NCI-H2081 treated with DMSO at 0.1 percent for 48 hours (cell line): ENCODE data around the gene MEGF11.
A peak's percentile ranks its signal among the peaks of the same experiment; 100 is the strongest.

Experiments used
- DNase-seq: peaks from one replicate; lab custom pipeline; 2025; lab: John Stamatoyannopoulos, UW

MEGF11 gene

DNA sequence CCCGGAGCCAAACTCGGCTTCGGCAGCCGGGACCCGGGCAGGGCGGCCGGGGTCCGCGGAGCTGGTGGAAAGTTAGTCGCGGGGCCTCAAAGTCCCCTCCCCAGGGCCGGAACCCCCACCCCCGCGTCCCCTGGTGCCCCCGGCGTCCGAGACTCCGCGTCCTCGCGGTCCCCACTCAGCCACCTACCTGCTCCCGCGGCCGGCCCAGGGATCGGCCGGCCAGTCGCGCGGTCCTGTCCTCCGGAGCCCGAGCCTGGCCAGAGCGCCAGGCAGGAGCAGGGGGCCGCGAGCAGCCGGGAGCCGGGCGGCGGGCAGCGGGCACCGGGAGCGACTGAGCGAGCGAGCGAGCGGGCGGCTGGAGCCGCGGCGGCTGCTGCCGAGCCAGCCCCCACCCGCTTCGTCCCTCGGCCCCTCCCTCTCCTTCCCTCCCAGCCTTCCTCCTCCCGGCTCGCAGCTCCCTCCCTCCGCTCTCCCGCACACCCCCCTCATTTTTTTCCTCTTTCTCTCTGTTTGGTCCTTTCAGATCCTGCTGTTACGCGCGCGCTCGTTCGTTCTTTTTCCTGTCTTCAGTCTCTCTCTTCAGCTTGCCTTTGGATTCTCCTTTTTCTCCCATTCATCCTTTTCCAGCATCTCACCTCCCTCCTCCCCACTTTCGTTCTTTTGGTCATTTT, at the start of gene MEGF11:
MEGF11 (minus strand) TSS at position 333 of the 671 bp plus-strand sequence. CDS start 125,347 bp downstream, outside the sequence.
- no peak for DNase-seq

DNA sequence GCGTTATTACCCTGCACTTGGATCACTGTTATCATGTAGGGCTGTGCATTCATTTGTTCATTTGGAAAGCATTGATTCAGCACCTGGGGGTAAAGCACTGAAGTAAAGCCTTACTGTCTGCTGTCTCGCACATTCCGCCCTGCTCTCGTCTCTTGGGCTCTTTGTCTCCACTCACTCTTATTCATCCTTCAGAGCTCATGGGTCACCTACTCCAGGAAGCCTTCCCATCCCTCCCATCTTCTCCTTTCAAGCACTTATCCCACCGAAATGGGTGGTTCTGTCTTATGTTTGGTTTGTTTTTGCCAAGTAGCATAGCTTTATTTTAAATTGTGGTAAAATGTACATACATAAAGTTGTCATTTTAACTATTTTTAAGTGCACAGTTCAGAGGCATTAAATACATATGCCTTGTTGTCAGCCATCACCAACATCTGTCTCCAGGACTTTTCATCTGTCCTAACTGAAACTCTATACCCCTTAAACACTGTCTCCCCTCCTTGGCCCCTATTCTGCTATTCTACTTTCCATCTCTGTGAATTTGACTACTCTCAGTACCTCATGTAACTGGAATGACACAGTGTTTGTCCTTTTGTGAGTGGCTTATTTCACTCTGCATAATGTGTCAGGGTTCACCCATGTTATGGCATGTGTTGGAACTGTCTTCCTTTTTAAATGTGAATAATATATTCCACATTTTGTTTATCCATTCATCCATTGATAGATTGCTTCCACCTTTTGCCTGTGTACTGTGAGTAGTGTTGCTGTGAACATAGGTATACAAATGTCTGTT, 49.1 kb upstream of the MEGF11 start:
- no peak for DNase-seq

GRCh38 chr15:66298803-66299251, 45.3 kb upstream of the MEGF11 start:
- peak; percentile 67 for DNase-seq

- no peak for DNase-seq
These were observed 42.6 kb upstream of the MEGF11 start for GRCh38 chr15:66296186-66296585.

GRCh38 chr15:66294932-66295235, 41.3 kb upstream of the MEGF11 start:
- no peak for DNase-seq

DNA sequence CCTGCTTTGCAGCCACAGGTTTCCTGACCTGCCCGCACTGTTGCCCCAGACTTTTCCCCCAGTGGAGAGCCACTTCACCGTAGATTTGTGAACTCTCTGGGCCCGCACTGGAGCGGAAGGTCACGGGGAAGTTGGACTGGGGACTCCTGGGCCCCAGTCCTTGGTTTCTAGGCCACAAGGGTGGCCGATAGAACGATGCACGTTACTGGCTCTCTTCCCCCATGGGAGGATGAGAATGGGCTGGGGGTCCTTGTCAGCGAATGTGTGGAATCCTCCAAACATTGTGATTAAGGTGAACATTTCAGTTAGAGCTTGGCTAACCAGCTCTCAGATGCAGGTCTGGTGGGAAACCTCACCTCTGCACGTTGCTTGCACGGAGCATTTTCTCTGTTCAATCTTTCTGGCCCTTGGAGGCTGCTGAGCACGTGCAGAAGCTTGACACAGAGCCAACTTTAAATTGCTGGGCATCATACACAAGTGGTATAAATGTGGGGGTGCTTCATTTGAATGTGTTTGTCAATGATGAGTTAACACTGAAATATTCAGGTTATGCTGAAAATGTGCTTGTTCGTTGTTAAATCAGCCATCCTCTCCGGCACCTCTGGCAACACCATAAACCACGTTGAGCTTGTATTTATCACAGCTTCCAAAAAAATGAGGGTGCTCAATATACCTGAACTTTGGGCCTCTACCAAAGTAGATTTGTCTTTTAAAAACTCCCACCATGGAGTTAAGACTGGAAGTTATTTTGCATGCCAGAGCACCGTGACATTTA, 40.8 kb upstream of the MEGF11 start:
- DNase-seq = peak; percentile 64

GRCh38 chr15:66293419-66294156, 40.0 kb upstream of the MEGF11 start, which contains the start of gene DIS3L:
DIS3L (plus strand) TSS chr15:66293568; CDS start chr15:66293597, 29 bp downstream.
- DNase-seq = no peak

- DNase-seq = no peak
These were observed 39.2 kb upstream of the MEGF11 start for GRCh38 chr15:66292571-66293418.

- DNase-seq = no peak
These were observed 38.4 kb upstream of the MEGF11 start for GRCh38 chr15:66291816-66292570.

- no peak for DNase-seq
These were observed 37.0 kb upstream of the MEGF11 start for GRCh38 chr15:66290518-66290917.

DNA sequence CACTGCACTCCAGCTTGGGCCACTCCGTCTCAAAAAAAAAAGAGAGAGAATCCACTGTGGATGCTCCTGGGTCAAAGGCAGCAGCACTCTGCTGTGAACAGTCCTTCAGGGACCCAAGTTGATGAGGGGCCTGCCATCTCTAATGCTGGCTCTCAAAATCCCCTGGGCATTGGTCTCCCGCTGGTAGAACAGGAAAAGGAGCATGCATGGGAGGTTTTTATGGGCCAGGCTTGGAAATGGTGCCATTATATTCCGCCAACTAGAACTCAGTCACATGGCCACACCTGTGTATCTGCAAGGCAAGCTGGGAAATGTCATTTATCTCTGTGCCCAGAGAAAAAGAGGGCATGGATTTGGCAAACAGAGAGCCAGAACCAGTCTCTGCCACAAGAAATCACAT, 36.5 kb upstream of the MEGF11 start:
- no peak for DNase-seq

DNA sequence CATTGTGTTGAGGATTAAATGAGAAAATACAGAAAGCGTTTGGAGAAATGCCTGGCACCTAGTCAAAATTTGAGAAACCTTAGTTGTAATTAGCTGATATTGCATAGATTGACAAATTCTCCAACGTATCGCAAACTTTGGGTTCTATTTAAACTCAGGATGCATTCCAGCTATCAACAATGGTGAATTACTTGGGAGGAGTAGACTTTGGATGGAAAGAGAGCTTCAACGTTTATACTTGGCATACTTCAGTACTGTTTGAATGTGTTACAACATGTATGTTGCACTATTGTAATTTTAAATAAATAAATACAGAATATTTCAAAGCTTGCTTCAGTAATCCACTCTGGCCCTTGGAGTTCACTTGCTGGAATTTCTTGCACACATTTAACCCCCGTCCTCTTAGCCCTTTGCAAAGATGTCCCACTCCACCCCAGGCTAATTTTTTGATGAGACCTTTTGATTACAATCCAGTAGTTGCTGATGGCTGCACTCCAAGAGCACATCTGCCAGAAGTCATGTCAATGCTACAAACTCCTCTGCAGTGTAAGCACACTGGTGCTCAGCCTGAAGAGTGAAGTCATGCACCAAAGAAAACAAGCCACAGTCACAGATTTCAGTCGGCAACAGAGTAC, 35.1 kb upstream of the MEGF11 start:
- DNase-seq = no peak

DNA sequence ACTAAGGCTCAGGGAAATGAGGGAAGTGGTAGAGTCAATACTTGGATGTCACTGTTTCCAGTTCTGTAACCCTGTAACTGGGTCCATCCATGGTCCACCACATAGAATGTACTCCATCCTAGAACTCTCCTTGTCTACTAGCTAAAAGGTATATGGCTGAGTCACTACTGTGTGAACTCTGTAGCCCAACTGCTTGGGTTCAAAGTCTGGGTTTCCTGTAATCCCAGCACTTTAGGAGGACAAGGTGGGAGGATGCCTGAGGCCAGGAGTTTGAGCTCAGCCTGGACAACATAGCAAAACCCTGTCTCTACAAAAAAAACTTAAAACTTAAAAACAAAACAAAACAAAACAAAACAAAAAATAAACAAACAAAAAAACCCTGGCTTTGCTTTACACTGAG, 34.5 kb upstream of the MEGF11 start:
- DNase-seq = no peak

DNA sequence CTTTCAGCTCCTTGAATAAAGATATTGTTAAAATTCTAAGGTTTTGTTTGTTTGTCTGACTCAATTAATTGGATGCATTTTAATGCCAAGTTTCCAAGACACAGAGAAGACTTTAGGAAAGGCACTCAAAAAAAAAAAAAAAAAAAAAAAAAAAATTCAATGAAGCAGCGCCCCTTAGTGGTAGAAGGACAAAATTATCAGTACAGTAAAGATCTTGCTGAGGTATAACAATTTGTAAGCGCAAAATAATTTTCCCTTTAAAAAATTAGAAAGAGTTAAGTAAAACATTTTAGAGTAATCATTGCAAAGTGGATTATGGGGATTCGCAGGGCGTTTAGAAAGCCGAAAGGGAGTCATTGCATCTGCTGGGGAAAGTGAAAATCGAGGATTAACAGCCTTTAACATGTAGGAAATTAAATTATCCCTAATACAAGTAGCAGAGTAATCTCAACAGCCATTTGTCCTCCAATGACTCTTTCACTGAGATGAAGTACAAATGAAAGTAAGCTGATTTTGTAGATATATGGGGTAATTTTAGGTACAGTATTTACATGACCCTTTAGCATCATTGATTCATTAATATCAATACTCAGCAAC, 34.0 kb upstream of the MEGF11 start:
- no peak for DNase-seq

DNA sequence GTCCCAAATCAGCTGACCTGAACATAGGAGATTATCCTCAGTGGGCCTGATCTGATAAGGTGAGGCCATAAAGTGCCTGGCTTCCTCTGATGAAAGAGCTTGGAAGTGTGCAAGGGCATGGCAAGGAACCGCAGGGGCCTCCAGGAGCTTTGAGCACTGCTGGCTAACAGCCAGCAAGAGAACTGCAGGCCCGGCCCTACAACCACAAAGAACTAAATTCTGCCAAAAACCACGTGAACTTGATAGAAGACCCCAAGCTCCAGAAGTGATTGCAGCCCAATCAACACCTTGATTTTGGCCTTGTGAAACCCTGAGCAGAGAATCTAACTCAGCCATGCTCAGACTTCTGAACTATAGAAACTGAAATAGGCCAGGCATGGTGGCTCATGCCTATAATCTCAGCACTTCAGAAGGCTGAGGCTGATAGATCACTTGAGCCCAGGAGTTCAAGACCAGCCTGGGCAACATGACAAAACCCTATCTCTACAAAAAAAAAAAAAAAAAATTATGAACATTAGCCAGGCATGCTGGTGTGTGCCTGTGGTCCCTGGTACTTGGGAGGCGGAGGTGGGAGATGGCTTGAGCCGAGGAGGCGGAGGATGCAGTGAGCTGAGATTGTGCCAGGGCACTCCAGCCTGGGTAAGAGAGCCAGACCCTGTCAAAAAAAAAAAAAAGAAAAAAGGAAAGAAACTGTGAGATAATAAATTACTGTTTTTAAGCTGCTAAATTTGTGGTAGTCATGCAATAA, 32.2 kb upstream of the MEGF11 start:
- no peak for DNase-seq

DNA sequence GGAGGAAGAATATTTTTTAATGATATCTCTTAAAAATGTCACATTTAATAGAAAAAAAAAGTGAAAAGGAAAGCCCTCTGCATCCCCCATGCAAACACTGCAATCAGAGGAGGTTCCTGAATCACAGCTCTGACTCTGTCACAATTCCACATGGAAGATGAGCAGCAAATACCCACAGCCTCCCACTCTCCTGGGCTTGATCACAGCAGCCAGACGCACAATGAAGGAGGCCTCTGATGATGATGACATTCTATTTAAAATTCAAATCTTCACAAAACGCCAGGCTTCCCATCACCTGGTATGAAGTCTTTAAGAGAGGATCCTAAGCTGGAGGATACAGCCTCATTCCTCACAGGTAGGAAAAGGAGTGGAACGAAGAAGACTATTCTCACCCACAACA, 30.7 kb upstream of the MEGF11 start:
- DNase-seq = no peak

DNA sequence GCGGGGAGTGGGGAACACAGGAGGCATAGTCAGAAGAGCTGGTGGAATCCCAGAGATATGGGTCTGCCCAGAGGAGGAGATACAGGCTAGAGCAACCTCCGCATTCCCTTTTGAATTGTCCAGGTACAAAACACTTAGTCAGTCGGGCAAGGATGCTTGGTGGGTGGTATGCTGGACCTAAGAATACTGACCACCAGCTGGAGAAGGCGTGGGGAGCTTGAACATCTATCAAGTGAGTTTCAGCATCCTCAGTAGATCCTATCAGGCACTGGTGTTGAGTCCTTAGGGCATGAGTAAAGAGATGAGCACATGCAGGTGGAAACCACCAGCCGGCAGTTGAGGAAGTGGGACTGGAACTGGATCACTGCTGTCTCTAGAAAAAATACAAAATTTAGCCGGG, 25.1 kb upstream of the MEGF11 start:
- DNase-seq = no peak

DNA sequence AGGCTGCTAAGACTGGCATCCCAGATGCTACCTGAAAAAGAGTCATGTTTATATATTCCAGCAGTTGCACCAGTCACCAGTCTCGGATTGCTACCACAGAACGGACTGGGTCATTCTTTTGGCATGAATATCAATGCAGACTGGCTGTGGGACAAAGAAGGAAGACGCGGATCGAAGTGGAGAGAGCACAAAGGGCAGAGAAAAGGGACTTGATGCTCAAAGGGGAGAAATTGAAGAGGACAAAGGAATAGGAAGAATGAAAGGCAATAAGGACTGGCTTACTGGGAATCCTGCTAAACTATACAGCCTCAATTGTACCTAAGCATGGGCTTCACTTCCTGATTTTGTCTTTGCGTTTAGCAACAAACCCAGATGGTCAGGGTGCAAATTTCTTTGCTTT, 24.5 kb upstream of the MEGF11 start:
- no peak for DNase-seq

- no peak for DNase-seq
These were observed 23.0 kb upstream of the MEGF11 start for GRCh38 chr15:66276546-66276945.
